Smooth muscle cell (in vitro differentiated cells): ENCODE data around the gene ANKRD6. TPM values are rescaled to one million over a fixed set of nuclear protein-coding genes. Genes with fewer than 3 reads are reported as not detected.
"Not testable (repeated sequence)": the region's sequence is repeated elsewhere in the genome, so short reads cannot be mapped to it uniquely, and the experiment has no call there.

Experiments
- DNase-seq: peaks from one replicate; lab custom pipeline; 2025; ENCODE audit not compliant: unreplicated experiment; lab: John Stamatoyannopoulos, UW
- H2AFZ ChIP-seq: fragments of 200-600 bp; sonication (generic); 2 replicates; pipeline ENCODE4 v1.6.0; 2016; ENCODE audit warnings: antibody characterized with exemption, low read depth, mild to moderate bottlenecking
- H3F3A ChIP-seq: fragments of 200-600 bp; sonication (generic); 2 replicates; pipeline ENCODE4 v1.6.0; 2017; ENCODE audit warnings: antibody characterized with exemption, low read depth
- H3K27ac ChIP-seq: fragments of 200-600 bp; sonication (generic); 2 replicates; pipeline ENCODE4 v1.5.1; 2016; ENCODE audit warnings: low read depth, mild to moderate bottlenecking
- H3K27me3 ChIP-seq: fragments of 200-600 bp; sonication (generic); 2 replicates; pipeline ENCODE4 v1.6.1; 2016; ENCODE audit warnings: low read depth, mild to moderate bottlenecking
- H3K36me3 ChIP-seq: fragments of 200-600 bp; sonication (generic); 2 replicates; pipeline ENCODE4 v1.5.1; 2016; ENCODE audit warnings: low read depth
- H3K4me1 ChIP-seq: fragments of 200-600 bp; sonication (generic); 2 replicates; pipeline ENCODE4 v1.5.1; 2016; ENCODE audit warnings: low read depth
- H3K4me2 ChIP-seq: fragments of 200-600 bp; sonication (generic); 2 replicates; pipeline ENCODE4 v1.6.0; 2016; ENCODE audit warnings: mild to moderate bottlenecking
- H3K4me3 ChIP-seq: fragments of 200-600 bp; sonication (generic); 2 replicates; pipeline ENCODE4 v1.5.1; 2016; ENCODE audit warnings: mild to moderate bottlenecking
- H3K79me2 ChIP-seq: fragments of 200-600 bp; sonication (generic); 2 replicates; pipeline ENCODE4 v1.6.0; 2016; ENCODE audit warnings: low read depth, mild to moderate bottlenecking
- H3K9ac ChIP-seq: fragments of 200-600 bp; sonication (generic); 2 replicates; pipeline ENCODE4 v1.6.0; 2016; ENCODE audit warnings: low read depth
- H3K9me3 ChIP-seq: fragments of 200-600 bp; sonication (generic); replicated peaks from 2 replicates; pipeline ENCODE4 v1.5.1; 2016; ENCODE audit warnings: low read depth
- H4K20me1 ChIP-seq: fragments of 200-600 bp; sonication (generic); 2 replicates; pipeline ENCODE4 v1.6.0; 2016; ENCODE audit warnings: low read depth
- CTCF ChIP-seq: fragments of 200-600 bp; sonication (generic); IDR thresholded peaks from 2 replicates; pipeline ENCODE4 v1.5.1; 2017; ENCODE audit warnings: borderline replicate concordance, mild to moderate bottlenecking, antibody characterized with exemption; ENCODE audit not compliant: insufficient read depth, poor library complexity, severe bottlenecking
- WGBS: methylation state at CpG from one replicate; pipeline ENCODE4 v1.1.7; 2016; ENCODE audit warnings: low lambda C conversion rate; 5-methylcytosine and 5-hydroxymethylcytosine counted together
- polyA plus RNA-seq: library from polyadenylated mRNA; unstranded; fragments of >200 nt; fragmentation: Nextera tagmentation; extraction: Ambion mirVana; gene quantifications from 2 replicates; pipeline ENCODE4 v1.2.1, GENCODE V29; 2016
- total RNA-seq: library from RNA; depleted of rRNA; stranded (reverse); fragments of >200 nt; gene quantifications from 2 replicates; pipeline ENCODE4 v1.2.3, GENCODE V29; 2014

Gene ANKRD6
- total and polyA plus RNA-seq, 2 experiments from 2014 or later, result 5.2 to 10.7 TPM

GRCh38 chr6:89623749-89624148 lies 190.8 kb downstream of the ANKRD6 start:
- Histone ChIP-seq H3K36me3 (no peaks in the 10 kb centered on the region), H3K4me3 (no peak overlapping the region), H3K9me3 (no peaks in the 10 kb centered on the region), H3K9ac (no peak overlapping the region), H4K20me1 (no peaks in the 10 kb centered on the region), H3K4me1 (no peaks in the 10 kb centered on the region), H3K27me3 (no peaks in the 10 kb centered on the region), H3F3A (no peaks in the 10 kb centered on the region), H3K4me2 (no peak overlapping the region), H2AFZ (no peak overlapping the region), H3K27ac (no peak overlapping the region), H3K79me2 (no peaks in the 10 kb centered on the region)
- WGBS, result 96% methylated on average over 8 of the region's 8 CpGs
- DNase-seq, result no peak
- no peak for TF ChIP-seq CTCF

GRCh38 chr6:89630488-89630887 lies 197.5 kb downstream of the ANKRD6 start:
- H3K36me3 ChIP-seq, result no peaks in the 10 kb centered on the region
- no peaks in the 10 kb centered on the region for H3K9me3 ChIP-seq
- H3K4me3 ChIP-seq, result no peak overlapping the region
- WGBS, result 91% methylated on average over 9 of the region's 9 CpGs
- TF ChIP-seq CTCF, result no peak
- H3K4me2 ChIP-seq, result no peak overlapping the region
- H4K20me1 ChIP-seq, result no peaks in the 10 kb centered on the region
- no peaks in the 10 kb centered on the region for H3K27me3 ChIP-seq
- no peak for DNase-seq
- no peaks in the 10 kb centered on the region for H3K4me1 ChIP-seq
- H3K27ac ChIP-seq, result no peak overlapping the region
- no peak overlapping the region for H2AFZ ChIP-seq
- no peaks in the 10 kb centered on the region for H3K79me2 ChIP-seq
- no peaks in the 10 kb centered on the region for H3F3A ChIP-seq
- no peak overlapping the region for H3K9ac ChIP-seq

GRCh38 chr6:89636412-89636811 lies 203.5 kb downstream of the ANKRD6 start:
- not testable (repeated sequence) for H3K27me3 ChIP-seq, H4K20me1 ChIP-seq, H3K9ac ChIP-seq, H2AFZ ChIP-seq, H3K27ac ChIP-seq, H3K4me3 ChIP-seq, H3F3A ChIP-seq, H3K9me3 ChIP-seq, H3K36me3 ChIP-seq, H3K4me2 ChIP-seq, H3K79me2 ChIP-seq, DNase-seq
- WGBS, result 100% methylated on average over 3 of the region's 3 CpGs
- peaks cover 15% of the 10 kb centered on the region for H3K4me1 ChIP-seq

- Histone ChIP-seq H4K20me1 (no peaks in the 10 kb centered on the region), H3K27ac (peak overlapping the region; percentile 93), H3K36me3 (peaks cover 9% of the 10 kb centered on the region), H3F3A (no peaks in the 10 kb centered on the region), H3K27me3 (no peaks in the 10 kb centered on the region), H3K4me1 (peaks cover 15% of the 10 kb centered on the region), H3K4me2 (peak overlapping the region; percentile 92), H3K9me3 (no peaks in the 10 kb centered on the region), H2AFZ (peak overlapping the region; percentile 82), H3K9ac (peak overlapping the region; percentile 88), H3K4me3 (peak overlapping the region; percentile 74), H3K79me2 (peaks cover 7% of the 10 kb centered on the region)
- WGBS, result 22% methylated on average over 7 of the region's 7 CpGs
- TF ChIP-seq CTCF, result no peak
- DNase-seq, result no peak
Measured at GRCh38 chr6:89637960-89638319, 205.0 kb downstream of the ANKRD6 start.
